Endodermal cell (in vitro differentiated cells): ENCODE measurements around the gene TMEM170B. TPM values are rescaled to one million over a fixed set of nuclear protein-coding genes. Genes with fewer than 3 reads are reported as not detected.

Experiments used
- DNase-seq: peaks from one replicate; pipeline ENCODE4 v3.0.0-alpha.2; 2017
- H3K27ac ChIP-seq: 2 replicates; pipeline ENCODE4 v1.5.1; 2013; ENCODE audit warnings: mild to moderate bottlenecking, low read depth, low read length, moderate library complexity
- H3K27me3 ChIP-seq: 2 replicates; pipeline ENCODE4 v1.6.1; 2013; ENCODE audit warnings: mild to moderate bottlenecking, low read length, moderate library complexity; ENCODE audit not compliant: insufficient read depth, control insufficient read depth, poor library complexity, severe bottlenecking
- H3K36me3 ChIP-seq: 2 replicates; pipeline ENCODE4 v1.7.0; 2013; ENCODE audit warnings: mild to moderate bottlenecking, low read length, moderate library complexity; ENCODE audit not compliant: control insufficient read depth, insufficient read depth
- H3K4me1 ChIP-seq: one replicate; pipeline ENCODE4 v1.7.0; 2013; ENCODE audit warnings: low read length; ENCODE audit not compliant: control insufficient read depth, insufficient read depth
- H3K4me3 ChIP-seq: 2 replicates; pipeline ENCODE4 v1.5.1; 2013; ENCODE audit warnings: mild to moderate bottlenecking, low read length, moderate library complexity
- H3K9ac ChIP-seq: 2 replicates; pipeline ENCODE4 v1.6.1; 2013; ENCODE audit warnings: mild to moderate bottlenecking, low read length, moderate library complexity; ENCODE audit not compliant: poor library complexity, severe bottlenecking; ENCODE audit errors: extremely low read depth
- H3K9me3 ChIP-seq: 2 replicates; pipeline ENCODE4 v1.6.1; 2013; ENCODE audit warnings: mild to moderate bottlenecking, low read length, moderate library complexity; ENCODE audit not compliant: control insufficient read depth
- H3K27ac Mint-ChIP-seq: 2 replicates; pipeline ENCODE4 v1.8.0; 2020; ENCODE audit warnings: mixed read lengths
- H3K27me3 Mint-ChIP-seq: 2 replicates; pipeline ENCODE4 v1.8.0; 2021; ENCODE audit warnings: mild to moderate bottlenecking, mixed read lengths; ENCODE audit not compliant: insufficient read depth
- H3K36me3 Mint-ChIP-seq: 2 replicates; pipeline ENCODE4 v1.8.0; 2020; ENCODE audit warnings: low read depth, mixed read lengths
- H3K4me1 Mint-ChIP-seq: 2 replicates; pipeline ENCODE4 v1.8.0; 2020; ENCODE audit warnings: mixed read lengths
- H3K4me3 Mint-ChIP-seq: 2 replicates; pipeline ENCODE4 v1.8.0; 2020; ENCODE audit warnings: mild to moderate bottlenecking, moderate library complexity, mixed read lengths
- H3K9me3 Mint-ChIP-seq: 2 replicates; pipeline ENCODE4 v1.8.0; 2020; ENCODE audit warnings: mild to moderate bottlenecking, mixed read lengths
- WGBS, 2 experiments: methylation state at CpG; one replicate each; pipeline versions ENCODE4 v1.1.5 to v1.1.7; 2013; ENCODE audit warnings: missing lambda C conversion rate in 2 of 2, mixed read lengths in 1 of 2; ENCODE audit not compliant: insufficient coverage in 1 of 2, insufficient read length in 1 of 2; 5-methylcytosine and 5-hydroxymethylcytosine counted together
- total RNA-seq, 2 donors: library from RNA; stranded (reverse); fragmentation: NEBNext Ultra II Directional in 1 of 2; extraction: Animal tissue kit (Norgen Biotek cat#: 25700) in 1 of 2; gene quantifications; 2 replicates in 1 of 2; 3 replicates in 1 of 2; pipeline ENCODE4 v1.2.1, GENCODE V29; 2021
- TF ChIP-seq, protein P1 (sequence below): fragments of 200-600 bp; sonication (generic); conservative IDR thresholded peaks from 2 replicates; pipeline ENCODE4 v1.5.0; 2021; ENCODE audit warnings: antibody characterized with exemption, mild to moderate bottlenecking

The TMEM170B gene
- total RNA-seq, 2 donors from 2014 or later, result 2.3 to 5.3 TPM

GRCh38 chr6:11492464-11493290, 44.9 kb upstream of the TMEM170B start:
- Mint-ChIP-seq H3K27me3 (no peaks in the 10 kb centered on the region), H3K4me1 (no peaks in the 10 kb centered on the region), H3K36me3 (no peaks in the 10 kb centered on the region), H3K9me3 (no peaks in the 10 kb centered on the region), H3K27ac (no peak overlapping the region), H3K4me3 (no peak overlapping the region)
- no peaks in the 10 kb centered on the region for H3K36me3 ChIP-seq
- H3K9ac ChIP-seq, result no peak overlapping the region
- H3K9me3 ChIP-seq, result no peaks in the 10 kb centered on the region
- peaks cover 6% of the 10 kb centered on the region for H3K4me1 ChIP-seq
- DNase-seq, result no peak
- no peak overlapping the region for H3K27ac ChIP-seq
- TF ChIP-seq, protein P1, sequence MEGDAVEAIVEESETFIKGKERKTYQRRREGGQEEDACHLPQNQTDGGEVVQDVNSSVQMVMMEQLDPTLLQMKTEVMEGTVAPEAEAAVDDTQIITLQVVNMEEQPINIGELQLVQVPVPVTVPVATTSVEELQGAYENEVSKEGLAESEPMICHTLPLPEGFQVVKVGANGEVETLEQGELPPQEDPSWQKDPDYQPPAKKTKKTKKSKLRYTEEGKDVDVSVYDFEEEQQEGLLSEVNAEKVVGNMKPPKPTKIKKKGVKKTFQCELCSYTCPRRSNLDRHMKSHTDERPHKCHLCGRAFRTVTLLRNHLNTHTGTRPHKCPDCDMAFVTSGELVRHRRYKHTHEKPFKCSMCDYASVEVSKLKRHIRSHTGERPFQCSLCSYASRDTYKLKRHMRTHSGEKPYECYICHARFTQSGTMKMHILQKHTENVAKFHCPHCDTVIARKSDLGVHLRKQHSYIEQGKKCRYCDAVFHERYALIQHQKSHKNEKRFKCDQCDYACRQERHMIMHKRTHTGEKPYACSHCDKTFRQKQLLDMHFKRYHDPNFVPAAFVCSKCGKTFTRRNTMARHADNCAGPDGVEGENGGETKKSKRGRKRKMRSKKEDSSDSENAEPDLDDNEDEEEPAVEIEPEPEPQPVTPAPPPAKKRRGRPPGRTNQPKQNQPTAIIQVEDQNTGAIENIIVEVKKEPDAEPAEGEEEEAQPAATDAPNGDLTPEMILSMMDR, result no peak
- no peak overlapping the region for H3K4me3 ChIP-seq
- H3K27me3 ChIP-seq, result no peaks in the 10 kb centered on the region
- 89 to 91% methylated on average over 9 to 11 of the region's 11 CpGs for WGBS, 2 experiments

DNA sequence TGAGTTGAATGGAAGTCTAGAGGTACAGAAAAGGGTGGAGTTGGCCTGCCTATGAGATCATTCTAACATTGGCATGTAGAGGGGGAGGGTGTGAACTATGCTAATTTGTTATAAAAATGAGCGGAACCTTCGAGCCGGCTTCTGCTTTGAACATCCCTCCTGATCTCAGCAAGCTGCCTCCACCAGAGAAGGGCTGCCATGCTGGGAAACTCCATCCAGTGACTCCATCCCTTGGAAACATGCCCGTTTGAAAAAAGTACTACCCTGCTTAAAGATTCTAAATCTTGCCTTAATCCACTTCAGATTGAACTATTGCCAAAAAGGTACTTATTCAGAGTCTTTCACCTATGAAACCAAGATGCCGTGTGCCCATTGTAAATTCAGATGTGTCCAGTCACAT, 43.6 kb upstream of the TMEM170B start:
- no peak for DNase-seq
- Histone ChIP-seq H3K9ac (no peak overlapping the region), H3K27ac (no peak overlapping the region), H3K9me3 (no peaks in the 10 kb centered on the region), H3K4me3 (no peak overlapping the region), H3K36me3 (no peaks in the 10 kb centered on the region), H3K27me3 (no peaks in the 10 kb centered on the region), H3K4me1 (peaks cover 6% of the 10 kb centered on the region)
- no peak overlapping the region for H3K4me3 Mint-ChIP-seq
- TF ChIP-seq, protein P1, result no peak
- no peak overlapping the region for H3K27ac Mint-ChIP-seq
- no peaks in the 10 kb centered on the region for H3K27me3 Mint-ChIP-seq
- H3K36me3 Mint-ChIP-seq, result no peaks in the 10 kb centered on the region
- H3K9me3 Mint-ChIP-seq, result no peaks in the 10 kb centered on the region
- 69 to 74% methylated on average over 4 to 5 of the region's 5 CpGs for WGBS, 2 experiments
- H3K4me1 Mint-ChIP-seq, result no peaks in the 10 kb centered on the region

GRCh38 chr6:11494786-11495564, 42.6 kb upstream of the TMEM170B start:
- peaks cover 6% of the 10 kb centered on the region for H3K4me1 ChIP-seq
- Mint-ChIP-seq H3K27ac (no peak overlapping the region), H3K9me3 (peaks cover under 1% of the 10 kb centered on the region), H3K36me3 (no peaks in the 10 kb centered on the region), H3K4me3 (no peak overlapping the region), H3K27me3 (no peaks in the 10 kb centered on the region), H3K4me1 (no peaks in the 10 kb centered on the region)
- TF ChIP-seq, protein P1, result no peak
- H3K9me3 ChIP-seq, result no peaks in the 10 kb centered on the region
- H3K27ac ChIP-seq, result no peak overlapping the region
- no peaks in the 10 kb centered on the region for H3K27me3 ChIP-seq
- DNase-seq, result no peak
- no peak overlapping the region for H3K9ac ChIP-seq
- no peaks in the 10 kb centered on the region for H3K36me3 ChIP-seq
- 77 to 84% methylated on average over 5 to 6 of the region's 6 CpGs for WGBS, 2 experiments
- H3K4me3 ChIP-seq, result no peak overlapping the region
